Right renal pelvis (tissue), 4 donors: Measurements from ENCODE around the gene FAHD2B. TPM values are rescaled to one million over a fixed set of nuclear protein-coding genes. Genes with fewer than 3 reads are reported as not detected.
"Not testable (repeated sequence)": the region's sequence is repeated elsewhere in the genome, so short reads cannot be mapped to it uniquely, and the experiment has no call there.

Experiments used
- DNase-seq, 4 donors: peaks; one replicate each; pipeline ENCODE4 v3.0.0-alpha.2; 2013; ENCODE audit warnings: low read depth in 4 of 4, low spot score in 3 of 4, missing footprints in 1 of 4
- polyA plus RNA-seq, 4 donors: library from polyadenylated mRNA; unstranded; fragments of 120-200 nt; gene quantifications; one replicate each; pipeline ENCODE4 v1.2.1, GENCODE V29; 2013; ENCODE audit not compliant: insufficient read length in 4 of 4

The FAHD2B gene
- polyA plus RNA-seq, 4 donors = 20.8 to 27.3 (median 24.2) TPM

- not testable (repeated sequence) for DNase-seq
These were observed 26.0 kb downstream of the FAHD2B start for GRCh38 chr2:97068722-97069121.

- DNase-seq = no peak
These were observed 26.6 kb downstream of the FAHD2B start for GRCh38 chr2:97068074-97068473.

GRCh38 chr2:97067279-97068004, 27.2 kb downstream of the FAHD2B start:
- no peak for DNase-seq

GRCh38 chr2:97066030-97066429, 28.7 kb downstream of the FAHD2B start:
- DNase-seq = not testable (repeated sequence)

- not testable (repeated sequence) for DNase-seq
These were observed 32.7 kb downstream of the FAHD2B start for GRCh38 chr2:97062020-97062419.

GRCh38 chr2:97059782-97060181, 34.9 kb downstream of the FAHD2B start:
- DNase-seq = not testable (repeated sequence)

- DNase-seq = not testable (repeated sequence)
These were observed 38.5 kb downstream of the FAHD2B start for GRCh38 chr2:97056150-97056549.

GRCh38 chr2:97050032-97050431, 44.6 kb downstream of the FAHD2B start:
- DNase-seq = not testable (repeated sequence)

- not testable (repeated sequence) for DNase-seq
These were observed 46.2 kb downstream of the FAHD2B start for GRCh38 chr2:97048448-97048847.

GRCh38 chr2:97046676-97047075, 48.0 kb downstream of the FAHD2B start:
- DNase-seq = not testable (repeated sequence)

- not testable (repeated sequence) for DNase-seq
These were observed 48.7 kb downstream of the FAHD2B start for GRCh38 chr2:97045895-97046499.

Other genes starting within 250 kb of the FAHD2B start
- gene ANKRD39, start 236.9 kb downstream of the FAHD2B start, polyA plus RNA-seq = 10 to 100 TPM in 1 of 4 donors, 1 to 10 TPM in 3; 7.5 to 10.4 (median 8.4) TPM
- gene SEMA4C, start 224.8 kb downstream of the FAHD2B start, polyA plus RNA-seq = 10 to 100 TPM; 36.2 to 43.0 (median 38.0) TPM
- under 1 TPM; 0.24 to 0.73 (median 0.44) TPM for gene FAM178B, start 108.3 kb downstream of the FAHD2B start, polyA plus RNA-seq
- 10 to 100 TPM; 13.6 to 16.1 (median 14.3) TPM for gene ANKRD36, start 18.3 kb upstream of the FAHD2B start, polyA plus RNA-seq